ENCODE measurements around the gene KCNMB1.

DNA sequence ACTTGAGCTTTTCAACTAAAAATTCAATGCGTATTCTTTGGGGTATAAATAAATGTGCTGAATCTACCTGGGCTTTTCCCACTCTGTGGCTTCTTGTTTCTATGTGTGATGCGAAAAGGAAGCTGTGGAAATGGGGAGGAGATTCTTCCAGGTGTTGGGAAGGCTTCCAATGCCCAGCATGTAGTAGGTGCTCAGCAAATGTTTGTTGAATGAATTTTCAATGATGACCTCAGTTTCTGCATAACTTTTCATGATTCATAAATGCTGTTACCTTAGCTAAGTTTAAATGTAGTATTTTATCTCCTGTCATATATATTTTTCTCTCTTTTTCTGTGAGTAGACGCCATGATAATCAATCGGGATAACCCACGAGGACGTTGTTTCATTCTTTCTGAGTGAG, 25.6 kb upstream of the KCNMB1 start:
- TF ChIP-seq, protein P1, sequence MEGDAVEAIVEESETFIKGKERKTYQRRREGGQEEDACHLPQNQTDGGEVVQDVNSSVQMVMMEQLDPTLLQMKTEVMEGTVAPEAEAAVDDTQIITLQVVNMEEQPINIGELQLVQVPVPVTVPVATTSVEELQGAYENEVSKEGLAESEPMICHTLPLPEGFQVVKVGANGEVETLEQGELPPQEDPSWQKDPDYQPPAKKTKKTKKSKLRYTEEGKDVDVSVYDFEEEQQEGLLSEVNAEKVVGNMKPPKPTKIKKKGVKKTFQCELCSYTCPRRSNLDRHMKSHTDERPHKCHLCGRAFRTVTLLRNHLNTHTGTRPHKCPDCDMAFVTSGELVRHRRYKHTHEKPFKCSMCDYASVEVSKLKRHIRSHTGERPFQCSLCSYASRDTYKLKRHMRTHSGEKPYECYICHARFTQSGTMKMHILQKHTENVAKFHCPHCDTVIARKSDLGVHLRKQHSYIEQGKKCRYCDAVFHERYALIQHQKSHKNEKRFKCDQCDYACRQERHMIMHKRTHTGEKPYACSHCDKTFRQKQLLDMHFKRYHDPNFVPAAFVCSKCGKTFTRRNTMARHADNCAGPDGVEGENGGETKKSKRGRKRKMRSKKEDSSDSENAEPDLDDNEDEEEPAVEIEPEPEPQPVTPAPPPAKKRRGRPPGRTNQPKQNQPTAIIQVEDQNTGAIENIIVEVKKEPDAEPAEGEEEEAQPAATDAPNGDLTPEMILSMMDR (IDR thresholded peaks at IDR 0.05; ENCODE audit: poor library complexity, severe bottlenecking), result no peak
- TF ChIP-seq TAF1 (IDR thresholded peaks at IDR 0.05; ENCODE audit: low read depth), result no peak
- TF ChIP-seq RAD21 (conservative IDR thresholded peaks at IDR 0.05), result no peak
- TF ChIP-seq, protein P2, sequence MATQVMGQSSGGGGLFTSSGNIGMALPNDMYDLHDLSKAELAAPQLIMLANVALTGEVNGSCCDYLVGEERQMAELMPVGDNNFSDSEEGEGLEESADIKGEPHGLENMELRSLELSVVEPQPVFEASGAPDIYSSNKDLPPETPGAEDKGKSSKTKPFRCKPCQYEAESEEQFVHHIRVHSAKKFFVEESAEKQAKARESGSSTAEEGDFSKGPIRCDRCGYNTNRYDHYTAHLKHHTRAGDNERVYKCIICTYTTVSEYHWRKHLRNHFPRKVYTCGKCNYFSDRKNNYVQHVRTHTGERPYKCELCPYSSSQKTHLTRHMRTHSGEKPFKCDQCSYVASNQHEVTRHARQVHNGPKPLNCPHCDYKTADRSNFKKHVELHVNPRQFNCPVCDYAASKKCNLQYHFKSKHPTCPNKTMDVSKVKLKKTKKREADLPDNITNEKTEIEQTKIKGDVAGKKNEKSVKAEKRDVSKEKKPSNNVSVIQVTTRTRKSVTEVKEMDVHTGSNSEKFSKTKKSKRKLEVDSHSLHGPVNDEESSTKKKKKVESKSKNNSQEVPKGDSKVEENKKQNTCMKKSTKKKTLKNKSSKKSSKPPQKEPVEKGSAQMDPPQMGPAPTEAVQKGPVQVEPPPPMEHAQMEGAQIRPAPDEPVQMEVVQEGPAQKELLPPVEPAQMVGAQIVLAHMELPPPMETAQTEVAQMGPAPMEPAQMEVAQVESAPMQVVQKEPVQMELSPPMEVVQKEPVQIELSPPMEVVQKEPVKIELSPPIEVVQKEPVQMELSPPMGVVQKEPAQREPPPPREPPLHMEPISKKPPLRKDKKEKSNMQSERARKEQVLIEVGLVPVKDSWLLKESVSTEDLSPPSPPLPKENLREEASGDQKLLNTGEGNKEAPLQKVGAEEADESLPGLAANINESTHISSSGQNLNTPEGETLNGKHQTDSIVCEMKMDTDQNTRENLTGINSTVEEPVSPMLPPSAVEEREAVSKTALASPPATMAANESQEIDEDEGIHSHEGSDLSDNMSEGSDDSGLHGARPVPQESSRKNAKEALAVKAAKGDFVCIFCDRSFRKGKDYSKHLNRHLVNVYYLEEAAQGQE (IDR thresholded peaks at IDR 0.05; ENCODE audit: borderline replicate concordance), result no peak
- no peak for TF ChIP-seq POLR2AphosphoS5 (IDR thresholded peaks at IDR 0.05)
- TF ChIP-seq EZH2 (IDR thresholded peaks at IDR 0.05; ENCODE audit: borderline replicate concordance, insufficient read depth, low read length, poor library complexity, severe bottlenecking), result no peak
- TF ChIP-seq SMC3 (conservative IDR thresholded peaks at IDR 0.05; ENCODE audit: poor library complexity), result no peak
